DMS114 treated with DMSO at 0.1 percent for 48 hours (cell line): Measurements from ENCODE around the gene PTH1R.

Experiments
- DNase-seq: peaks from one replicate; lab custom pipeline; 2025; ENCODE audit not compliant: unreplicated experiment; lab: John Stamatoyannopoulos, UW

PTH1R gene

GRCh38 chr3:46877406-46878125 is at the start of gene PTH1R:
TSS of gene PTH1R (plus strand) at chr3:46877721. CDS start at chr3:46883560, 5,839 bp downstream.
- DNase-seq: no peak

GRCh38 chr3:46829699-46830208 is 47.8 kb upstream of the PTH1R start:
- DNase-seq: no peak

GRCh38 chr3:46830801-46831200 is 46.7 kb upstream of the PTH1R start:
- DNase-seq: no peak

GRCh38 chr3:46831316-46831715 is 46.2 kb upstream of the PTH1R start:
- DNase-seq: no peak

- DNase-seq: no peak
Observed at GRCh38 chr3:46831841-46832240, 45.7 kb upstream of the PTH1R start.

- DNase-seq: no peak
Observed at GRCh38 chr3:46833346-46834300, 43.9 kb upstream of the PTH1R start.

GRCh38 chr3:46835054-46835453 is 42.5 kb upstream of the PTH1R start:
- no peak for DNase-seq

- no peak for DNase-seq
Observed at GRCh38 chr3:46835491-46835890, 42.0 kb upstream of the PTH1R start.

GRCh38 chr3:46838301-46838700 is 39.2 kb upstream of the PTH1R start:
- no peak for DNase-seq

GRCh38 chr3:46840491-46840890 is 37.0 kb upstream of the PTH1R start:
- no peak for DNase-seq

GRCh38 chr3:46843508-46843907 is 34.0 kb upstream of the PTH1R start:
- no peak for DNase-seq

- no peak for DNase-seq
Observed at GRCh38 chr3:46844397-46844796, 33.1 kb upstream of the PTH1R start.

GRCh38 chr3:46844881-46845312 is 32.6 kb upstream of the PTH1R start:
- no peak for DNase-seq

GRCh38 chr3:46845397-46845859 is 32.1 kb upstream of the PTH1R start:
- DNase-seq: no peak

GRCh38 chr3:46845860-46846623 is 31.5 kb upstream of the PTH1R start:
- DNase-seq: peak; percentile 53

GRCh38 chr3:46846624-46847542 is 30.6 kb upstream of the PTH1R start:
- no peak for DNase-seq

GRCh38 chr3:46847744-46848143 is 29.8 kb upstream of the PTH1R start:
- DNase-seq: no peak

GRCh38 chr3:46848271-46849044 is 29.1 kb upstream of the PTH1R start:
- no peak for DNase-seq

- no peak for DNase-seq
Observed at GRCh38 chr3:46849045-46849631, 28.4 kb upstream of the PTH1R start.
